ENCODE results near the gene CDC42EP4.

Gene CDC42EP4

GRCh38 chr17:73311781-73312641 is at the start of gene CDC42EP4:
Gene CDC42EP4 (minus strand): TSS chr17:73312001. CDS start chr17:73286500, 25,501 bp downstream.
- peak within 1 kb of the TSS; percentile 52 for H3K27ac Mint-ChIP-seq
- peak within 1 kb of the TSS; percentile 84 for H3K4me3 Mint-ChIP-seq
- peaks cover 8% of the 10 kb centered on the region for H3K4me1 Mint-ChIP-seq (ENCODE audit: low read depth)
- H3K36me3 Mint-ChIP-seq (ENCODE audit: low read depth), result no peaks in the 10 kb centered on the region
- H3K27me3 Mint-ChIP-seq (ENCODE audit: low read depth), result peaks cover 16% of the 10 kb centered on the region
- no peaks in the 10 kb centered on the region for H3K9me3 Mint-ChIP-seq

GRCh38 chr17:73360961-73361761 is 49.4 kb upstream of the CDC42EP4 start:
- H3K27me3 Mint-ChIP-seq (ENCODE audit: low read depth), result no peaks in the 10 kb centered on the region
- H3K27ac Mint-ChIP-seq, result no peak overlapping the region
- H3K4me3 Mint-ChIP-seq, result no peak overlapping the region
- H3K36me3 Mint-ChIP-seq (ENCODE audit: low read depth), result no peaks in the 10 kb centered on the region
- no peaks in the 10 kb centered on the region for H3K4me1 Mint-ChIP-seq (ENCODE audit: low read depth)
- H3K9me3 Mint-ChIP-seq, result no peaks in the 10 kb centered on the region

- Mint-ChIP-seq H3K4me1 (ENCODE audit: low read depth) (no peaks in the 10 kb centered on the region), H3K9me3 (no peaks in the 10 kb centered on the region), H3K36me3 (ENCODE audit: low read depth) (no peaks in the 10 kb centered on the region), H3K27me3 (ENCODE audit: low read depth) (no peaks in the 10 kb centered on the region), H3K4me3 (no peak overlapping the region), H3K27ac (no peak overlapping the region)
These were observed 48.2 kb upstream of the CDC42EP4 start for GRCh38 chr17:73359987-73360410.

GRCh38 chr17:73359352-73359751 is 47.6 kb upstream of the CDC42EP4 start:
- no peaks in the 10 kb centered on the region for H3K9me3 Mint-ChIP-seq
- no peak overlapping the region for H3K27ac Mint-ChIP-seq
- H3K4me3 Mint-ChIP-seq, result no peak overlapping the region
- no peaks in the 10 kb centered on the region for H3K27me3 Mint-ChIP-seq (ENCODE audit: low read depth)
- H3K36me3 Mint-ChIP-seq (ENCODE audit: low read depth), result no peaks in the 10 kb centered on the region
- no peaks in the 10 kb centered on the region for H3K4me1 Mint-ChIP-seq (ENCODE audit: low read depth)

GRCh38 chr17:73358668-73359067 is 46.9 kb upstream of the CDC42EP4 start:
- Mint-ChIP-seq H3K27me3 (ENCODE audit: low read depth) (no peaks in the 10 kb centered on the region), H3K27ac (no peak overlapping the region), H3K4me1 (ENCODE audit: low read depth) (no peaks in the 10 kb centered on the region), H3K9me3 (no peaks in the 10 kb centered on the region), H3K4me3 (no peak overlapping the region), H3K36me3 (ENCODE audit: low read depth) (no peaks in the 10 kb centered on the region)

- no peaks in the 10 kb centered on the region for H3K27me3 Mint-ChIP-seq (ENCODE audit: low read depth)
- H3K27ac Mint-ChIP-seq, result no peak overlapping the region
- no peaks in the 10 kb centered on the region for H3K4me1 Mint-ChIP-seq (ENCODE audit: low read depth)
- no peak overlapping the region for H3K4me3 Mint-ChIP-seq
- no peaks in the 10 kb centered on the region for H3K36me3 Mint-ChIP-seq (ENCODE audit: low read depth)
- no peaks in the 10 kb centered on the region for H3K9me3 Mint-ChIP-seq
These were observed 46.2 kb upstream of the CDC42EP4 start for GRCh38 chr17:73357981-73358380.

GRCh38 chr17:73357318-73357717 is 45.5 kb upstream of the CDC42EP4 start:
- Mint-ChIP-seq H3K27ac (no peak overlapping the region), H3K36me3 (ENCODE audit: low read depth) (no peaks in the 10 kb centered on the region), H3K9me3 (no peaks in the 10 kb centered on the region), H3K4me1 (ENCODE audit: low read depth) (no peaks in the 10 kb centered on the region), H3K4me3 (no peak overlapping the region), H3K27me3 (ENCODE audit: low read depth) (no peaks in the 10 kb centered on the region)

GRCh38 chr17:73356561-73357170 is 44.9 kb upstream of the CDC42EP4 start:
- no peaks in the 10 kb centered on the region for H3K4me1 Mint-ChIP-seq (ENCODE audit: low read depth)

GRCh38 chr17:73354423-73355284 is 42.9 kb upstream of the CDC42EP4 start:
- Mint-ChIP-seq H3K4me1 (ENCODE audit: low read depth) (no peaks in the 10 kb centered on the region), H3K4me3 (no peak overlapping the region), H3K36me3 (ENCODE audit: low read depth) (no peaks in the 10 kb centered on the region), H3K27ac (no peak overlapping the region), H3K9me3 (no peaks in the 10 kb centered on the region), H3K27me3 (ENCODE audit: low read depth) (no peaks in the 10 kb centered on the region)

More at GRCh38 chr17:73356561-73357170, 44.9 kb upstream of the CDC42EP4 start:
- no peaks in the 10 kb centered on the region for H3K36me3 Mint-ChIP-seq (ENCODE audit: low read depth)
- H3K27me3 Mint-ChIP-seq (ENCODE audit: low read depth), result no peaks in the 10 kb centered on the region
- H3K27ac Mint-ChIP-seq, result no peak overlapping the region
- H3K4me3 Mint-ChIP-seq, result no peak overlapping the region
- H3K9me3 Mint-ChIP-seq, result no peaks in the 10 kb centered on the region

GRCh38 chr17:73352261-73352660 is 40.5 kb upstream of the CDC42EP4 start:
- no peak overlapping the region for H3K4me3 Mint-ChIP-seq
- H3K27me3 Mint-ChIP-seq (ENCODE audit: low read depth), result no peaks in the 10 kb centered on the region
- no peaks in the 10 kb centered on the region for H3K4me1 Mint-ChIP-seq (ENCODE audit: low read depth)
- H3K36me3 Mint-ChIP-seq (ENCODE audit: low read depth), result no peaks in the 10 kb centered on the region
- H3K27ac Mint-ChIP-seq, result no peak overlapping the region
- H3K9me3 Mint-ChIP-seq, result no peaks in the 10 kb centered on the region

GRCh38 chr17:73351764-73352163 is 40.0 kb upstream of the CDC42EP4 start:
- no peak overlapping the region for H3K4me3 Mint-ChIP-seq
- H3K27ac Mint-ChIP-seq, result no peak overlapping the region
- no peaks in the 10 kb centered on the region for H3K27me3 Mint-ChIP-seq (ENCODE audit: low read depth)
- no peaks in the 10 kb centered on the region for H3K9me3 Mint-ChIP-seq
- no peaks in the 10 kb centered on the region for H3K36me3 Mint-ChIP-seq (ENCODE audit: low read depth)
- no peaks in the 10 kb centered on the region for H3K4me1 Mint-ChIP-seq (ENCODE audit: low read depth)

- Mint-ChIP-seq H3K4me1 (ENCODE audit: low read depth) (no peaks in the 10 kb centered on the region), H3K9me3 (no peaks in the 10 kb centered on the region), H3K27ac (no peak overlapping the region), H3K4me3 (no peak overlapping the region), H3K36me3 (ENCODE audit: low read depth) (no peaks in the 10 kb centered on the region), H3K27me3 (ENCODE audit: low read depth) (no peaks in the 10 kb centered on the region)
These were observed 39.1 kb upstream of the CDC42EP4 start for GRCh38 chr17:73350864-73351263.

- no peak overlapping the region for H3K27ac Mint-ChIP-seq
- H3K9me3 Mint-ChIP-seq, result no peaks in the 10 kb centered on the region
- no peaks in the 10 kb centered on the region for H3K27me3 Mint-ChIP-seq (ENCODE audit: low read depth)
- H3K4me3 Mint-ChIP-seq, result no peak overlapping the region
- H3K4me1 Mint-ChIP-seq (ENCODE audit: low read depth), result no peaks in the 10 kb centered on the region
- H3K36me3 Mint-ChIP-seq (ENCODE audit: low read depth), result no peaks in the 10 kb centered on the region
These were observed 37.8 kb upstream of the CDC42EP4 start for GRCh38 chr17:73349647-73350046.

GRCh38 chr17:73349138-73349537 is 37.3 kb upstream of the CDC42EP4 start:
- no peak overlapping the region for H3K4me3 Mint-ChIP-seq
- H3K36me3 Mint-ChIP-seq (ENCODE audit: low read depth), result no peaks in the 10 kb centered on the region
- no peaks in the 10 kb centered on the region for H3K27me3 Mint-ChIP-seq (ENCODE audit: low read depth)
- H3K4me1 Mint-ChIP-seq (ENCODE audit: low read depth), result no peaks in the 10 kb centered on the region
- no peak overlapping the region for H3K27ac Mint-ChIP-seq
- H3K9me3 Mint-ChIP-seq, result no peaks in the 10 kb centered on the region

Data from T-helper 1 cell treated with Interleukin-12 subunit alpha and Interleukin-12 subunit beta and Interleukin-4 antibody, amounts not matched to agents 30 μg/mL and 1 μg/mL, for 36 hours (primary cell).